Thyroid gland (tissue), 4 donors: ENCODE results near the gene FGD3.

Source experiments
- POLR2A ChIP-seq, 2 donors: fragments of 450-650 bp; IDR thresholded peaks; one replicate each; pipeline ENCODE4 v1.6.1; 2017; ENCODE audit warnings: antibody characterized with exemption in 2 of 2, mild to moderate bottlenecking in 2 of 2, moderate library complexity in 1 of 2
- TF ChIP-seq, protein P1 (sequence below), 6 experiments: fragments of 200-600 bp in 3 of 6; fragments of 450-650 bp in 3 of 6; sonication (generic) in 3 of 6; IDR thresholded peaks; one replicate each; pipeline ENCODE4 v1.5.1; 2016 to 2019; ENCODE audit warnings: antibody characterized with exemption in 6 of 6, mild to moderate bottlenecking in 2 of 6, inconsistent platforms in 1 of 6, moderate library complexity in 1 of 6

DNA sequence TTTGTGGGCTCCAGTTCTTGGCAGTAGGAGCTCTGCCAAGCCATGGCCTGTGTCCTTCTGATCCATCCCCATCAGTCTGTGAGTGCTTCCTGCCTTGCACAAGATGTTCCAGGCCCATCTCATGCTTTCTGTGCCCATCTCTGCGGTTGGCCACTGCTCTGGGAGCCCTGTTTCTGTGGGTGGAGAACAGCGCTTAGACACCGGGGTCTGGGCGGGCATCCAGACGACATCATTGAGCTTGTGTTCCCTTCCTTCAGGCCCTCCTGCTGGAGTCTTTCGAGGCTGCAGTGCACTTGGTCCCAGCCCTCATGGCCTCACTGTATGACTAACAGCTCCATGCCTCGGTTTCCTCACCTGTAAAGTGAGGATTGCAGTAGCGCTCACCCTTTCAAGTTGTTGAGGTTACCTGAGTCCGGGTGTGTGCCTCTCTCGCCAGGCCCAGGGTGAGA lies 133.8 kb downstream of the FGD3 start:
- TF ChIP-seq, protein P1, sequence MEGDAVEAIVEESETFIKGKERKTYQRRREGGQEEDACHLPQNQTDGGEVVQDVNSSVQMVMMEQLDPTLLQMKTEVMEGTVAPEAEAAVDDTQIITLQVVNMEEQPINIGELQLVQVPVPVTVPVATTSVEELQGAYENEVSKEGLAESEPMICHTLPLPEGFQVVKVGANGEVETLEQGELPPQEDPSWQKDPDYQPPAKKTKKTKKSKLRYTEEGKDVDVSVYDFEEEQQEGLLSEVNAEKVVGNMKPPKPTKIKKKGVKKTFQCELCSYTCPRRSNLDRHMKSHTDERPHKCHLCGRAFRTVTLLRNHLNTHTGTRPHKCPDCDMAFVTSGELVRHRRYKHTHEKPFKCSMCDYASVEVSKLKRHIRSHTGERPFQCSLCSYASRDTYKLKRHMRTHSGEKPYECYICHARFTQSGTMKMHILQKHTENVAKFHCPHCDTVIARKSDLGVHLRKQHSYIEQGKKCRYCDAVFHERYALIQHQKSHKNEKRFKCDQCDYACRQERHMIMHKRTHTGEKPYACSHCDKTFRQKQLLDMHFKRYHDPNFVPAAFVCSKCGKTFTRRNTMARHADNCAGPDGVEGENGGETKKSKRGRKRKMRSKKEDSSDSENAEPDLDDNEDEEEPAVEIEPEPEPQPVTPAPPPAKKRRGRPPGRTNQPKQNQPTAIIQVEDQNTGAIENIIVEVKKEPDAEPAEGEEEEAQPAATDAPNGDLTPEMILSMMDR (IDR thresholded peaks at IDR 0.05) = no peak
- no peak for TF ChIP-seq POLR2A (IDR thresholded peaks at IDR 0.05)
